ENCODE measurements around the gene BBS7. TPM values are rescaled to one million over a fixed set of nuclear protein-coding genes. Genes with fewer than 3 reads are reported as not detected.

Gene BBS7
- total RNA-seq, 1 experiment from 2014 or later, result 26.2 TPM

DNA sequence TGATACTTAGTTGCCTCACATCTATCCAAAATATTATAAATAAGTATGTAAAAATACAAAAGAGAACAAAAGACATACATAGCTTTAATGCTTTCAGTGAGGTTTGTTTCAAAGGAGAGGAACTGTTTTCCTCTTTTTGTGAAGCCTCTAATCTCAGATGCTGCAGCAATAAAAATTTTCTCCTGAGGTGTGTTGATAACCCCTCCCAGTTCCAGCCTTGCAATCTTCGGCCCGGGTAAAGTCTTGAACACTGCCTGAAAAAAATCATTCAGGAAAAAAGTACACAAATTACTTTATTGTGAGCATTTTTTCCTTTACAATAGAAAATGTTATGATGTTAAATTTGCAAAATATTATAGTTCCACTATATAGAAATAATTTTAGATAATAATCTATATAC lies 8.8 kb downstream of the BBS7 start:
- peaks cover 9 to 27% (median 21%) of the 10 kb centered on the region in 3 experiments for H3K36me3 Mint-ChIP-seq (ENCODE audit: insufficient read depth in 1 of 3, low read depth in 3 of 3)
- Histone ChIP-seq H4K91ac (ENCODE audit: insufficient read length, low read depth, low read length) (no peak overlapping the region), H4K20me1 (ENCODE audit: control insufficient read depth, insufficient read depth, insufficient read length) (no peaks in the 10 kb centered on the region), H4K5ac (ENCODE audit: insufficient read length, low read depth, low read length) (no peak overlapping the region), H3K79me1 (ENCODE audit: insufficient read depth, low read depth, low read length, poor library complexity, severe bottlenecking) (no peaks in the 10 kb centered on the region), H2BK15ac (ENCODE audit: low read depth, low read length) (no peak overlapping the region), H3K27ac (ENCODE audit: insufficient read length, low read depth, low read length) (no peak overlapping the region), H3K14ac (ENCODE audit: insufficient read depth, low read length) (no peak overlapping the region), H3K4me1 (ENCODE audit: insufficient read depth, low read length) (no peaks in the 10 kb centered on the region), H3K23me2 (ENCODE audit: insufficient read length, low read depth, low read length, poor library complexity, severe bottlenecking) (no peaks in the 10 kb centered on the region), H3K4me2 (ENCODE audit: insufficient read depth, insufficient read length, low read length) (no peak overlapping the region), H3K79me2 (ENCODE audit: insufficient read depth, low read length) (no peaks in the 10 kb centered on the region), H3K23ac (ENCODE audit: insufficient read length, low read depth, low read length) (no peak overlapping the region), H3K56ac (ENCODE audit: insufficient read length, low read depth, low read length) (no peak overlapping the region), H3T11ph (ENCODE audit: low read length) (no peak overlapping the region), H2BK120ac (ENCODE audit: low read depth, low read length, poor library complexity, severe bottlenecking) (no peak overlapping the region), H2BK20ac (ENCODE audit: low read depth, low read length, poor library complexity, severe bottlenecking) (no peak overlapping the region), H2AFZ (ENCODE audit: low read length) (no peak overlapping the region), H3K27me3 (ENCODE audit: insufficient read depth, low read length) (no peaks in the 10 kb centered on the region), H2BK12ac (ENCODE audit: insufficient read length, low read depth, low read length) (no peak overlapping the region), H3K18ac (ENCODE audit: insufficient read length, low read depth, low read length) (no peak overlapping the region), H3K9me3 (ENCODE audit: control insufficient read depth, low read depth, low read length) (no peaks in the 10 kb centered on the region), H2BK5ac (ENCODE audit: insufficient read length, low read length) (no peak overlapping the region), H3K4ac (ENCODE audit: low read depth, low read length) (no peak overlapping the region), H4K8ac (replicated peaks; ENCODE audit: insufficient read length, low read depth, low read length) (no peak overlapping the region), H3K9ac (ENCODE audit: extremely low read depth, insufficient read length, low read length) (no peak overlapping the region), H2AK5ac (ENCODE audit: insufficient read length, low read length) (no peak overlapping the region)
- DNase-seq, result no peak
- H3K4me3 Mint-ChIP-seq, result no peak overlapping the region
- no peaks in the 10 kb centered on the region for H3K9me3 Mint-ChIP-seq
- no peaks in the 10 kb centered on the region for H3K27me3 Mint-ChIP-seq (ENCODE audit: low read depth)
- TF ChIP-seq, protein P1, sequence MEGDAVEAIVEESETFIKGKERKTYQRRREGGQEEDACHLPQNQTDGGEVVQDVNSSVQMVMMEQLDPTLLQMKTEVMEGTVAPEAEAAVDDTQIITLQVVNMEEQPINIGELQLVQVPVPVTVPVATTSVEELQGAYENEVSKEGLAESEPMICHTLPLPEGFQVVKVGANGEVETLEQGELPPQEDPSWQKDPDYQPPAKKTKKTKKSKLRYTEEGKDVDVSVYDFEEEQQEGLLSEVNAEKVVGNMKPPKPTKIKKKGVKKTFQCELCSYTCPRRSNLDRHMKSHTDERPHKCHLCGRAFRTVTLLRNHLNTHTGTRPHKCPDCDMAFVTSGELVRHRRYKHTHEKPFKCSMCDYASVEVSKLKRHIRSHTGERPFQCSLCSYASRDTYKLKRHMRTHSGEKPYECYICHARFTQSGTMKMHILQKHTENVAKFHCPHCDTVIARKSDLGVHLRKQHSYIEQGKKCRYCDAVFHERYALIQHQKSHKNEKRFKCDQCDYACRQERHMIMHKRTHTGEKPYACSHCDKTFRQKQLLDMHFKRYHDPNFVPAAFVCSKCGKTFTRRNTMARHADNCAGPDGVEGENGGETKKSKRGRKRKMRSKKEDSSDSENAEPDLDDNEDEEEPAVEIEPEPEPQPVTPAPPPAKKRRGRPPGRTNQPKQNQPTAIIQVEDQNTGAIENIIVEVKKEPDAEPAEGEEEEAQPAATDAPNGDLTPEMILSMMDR (conservative IDR thresholded peaks at IDR 0.05), result no peak
- no peak overlapping the region for H3K27ac Mint-ChIP-seq
- WGBS (ENCODE audit: extremely low coverage, insufficient read length, low lambda C conversion rate), result no CpG with 5 or more reads among the region's 2 CpGs
- H3K4me1 Mint-ChIP-seq, result peaks cover 6% of the 10 kb centered on the region in 2 experiments
